Activated CD4-positive, alpha-beta T cell treated with anti-CD3 and anti-CD28 coated beads for 4 hours (primary cell): Measurements from ENCODE around the gene TMOD1.

Experiments used
- DNase-seq, 2 donors: peaks; one replicate each; pipeline ENCODE4 v3.0.0-alpha.2; 2020

TMOD1 gene

GRCh38 chr9:97638666-97639065 lies 137.2 kb downstream of the TMOD1 start:
- DNase-seq: no peak

GRCh38 chr9:97640325-97640724 lies 138.9 kb downstream of the TMOD1 start:
- DNase-seq: no peak

- no peak for DNase-seq
These were observed 144.3 kb downstream of the TMOD1 start for GRCh38 chr9:97645720-97646119.

GRCh38 chr9:97647996-97648395 lies 146.5 kb downstream of the TMOD1 start:
- no peak for DNase-seq
